Measurements from ENCODE around the gene MAEA. TPM values are rescaled to one million over a fixed set of nuclear protein-coding genes. Genes with fewer than 3 reads are reported as not detected.

The MAEA gene
- total and polyA plus RNA-seq, 10 of the 15 experiments (the other 5 are each of a cell fraction or from before 2014, with no cell fraction given): 3.6 to 67.1 (median 54.6) TPM

DNA sequence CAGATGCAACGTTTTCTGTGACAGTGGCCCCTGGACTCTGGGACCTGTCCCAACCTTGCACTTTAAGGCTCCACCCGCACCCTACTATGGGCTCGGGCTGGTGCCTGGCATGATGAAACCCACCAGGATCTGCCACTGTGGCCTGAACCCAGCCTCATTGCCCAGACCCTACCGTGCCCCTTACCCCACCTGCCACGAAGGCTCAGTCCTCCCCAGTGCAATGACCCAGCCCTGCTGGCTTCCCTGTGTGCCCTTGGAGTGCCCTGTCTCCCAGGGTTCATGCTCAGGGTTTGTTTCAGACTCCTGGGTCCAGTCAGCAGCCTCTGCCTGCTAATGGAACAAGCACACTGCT is 60.5 kb downstream of the MAEA start:
- H3K9ac ChIP-seq (ENCODE audit: control insufficient read depth, insufficient read depth, low read length): no peak overlapping the region
- TF ChIP-seq CHD4 (IDR thresholded peaks at IDR 0.05): no peak
- TF ChIP-seq, protein P1, sequence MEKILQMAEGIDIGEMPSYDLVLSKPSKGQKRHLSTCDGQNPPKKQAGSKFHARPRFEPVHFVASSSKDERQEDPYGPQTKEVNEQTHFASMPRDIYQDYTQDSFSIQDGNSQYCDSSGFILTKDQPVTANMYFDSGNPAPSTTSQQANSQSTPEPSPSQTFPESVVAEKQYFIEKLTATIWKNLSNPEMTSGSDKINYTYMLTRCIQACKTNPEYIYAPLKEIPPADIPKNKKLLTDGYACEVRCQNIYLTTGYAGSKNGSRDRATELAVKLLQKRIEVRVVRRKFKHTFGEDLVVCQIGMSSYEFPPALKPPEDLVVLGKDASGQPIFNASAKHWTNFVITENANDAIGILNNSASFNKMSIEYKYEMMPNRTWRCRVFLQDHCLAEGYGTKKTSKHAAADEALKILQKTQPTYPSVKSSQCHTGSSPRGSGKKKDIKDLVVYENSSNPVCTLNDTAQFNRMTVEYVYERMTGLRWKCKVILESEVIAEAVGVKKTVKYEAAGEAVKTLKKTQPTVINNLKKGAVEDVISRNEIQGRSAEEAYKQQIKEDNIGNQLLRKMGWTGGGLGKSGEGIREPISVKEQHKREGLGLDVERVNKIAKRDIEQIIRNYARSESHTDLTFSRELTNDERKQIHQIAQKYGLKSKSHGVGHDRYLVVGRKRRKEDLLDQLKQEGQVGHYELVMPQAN (conservative IDR thresholded peaks at IDR 0.05): no peak
- no peak for TF ChIP-seq HDGF (IDR thresholded peaks at IDR 0.05)
- no peak for TF ChIP-seq MTA2 (IDR thresholded peaks at IDR 0.05; ENCODE audit: low read depth)
- TF ChIP-seq IRF3 (IDR thresholded peaks at IDR 0.05): no peak
- no peak for TF ChIP-seq SMARCA5 (IDR thresholded peaks at IDR 0.05)
- TF ChIP-seq EP300 (IDR thresholded peaks at IDR 0.05; ENCODE audit: borderline replicate concordance in 1 of 2, control insufficient read depth in 1 of 2, low read depth in 2 of 2, low read length in 2 of 2): no peak
- TF ChIP-seq, protein P2, sequence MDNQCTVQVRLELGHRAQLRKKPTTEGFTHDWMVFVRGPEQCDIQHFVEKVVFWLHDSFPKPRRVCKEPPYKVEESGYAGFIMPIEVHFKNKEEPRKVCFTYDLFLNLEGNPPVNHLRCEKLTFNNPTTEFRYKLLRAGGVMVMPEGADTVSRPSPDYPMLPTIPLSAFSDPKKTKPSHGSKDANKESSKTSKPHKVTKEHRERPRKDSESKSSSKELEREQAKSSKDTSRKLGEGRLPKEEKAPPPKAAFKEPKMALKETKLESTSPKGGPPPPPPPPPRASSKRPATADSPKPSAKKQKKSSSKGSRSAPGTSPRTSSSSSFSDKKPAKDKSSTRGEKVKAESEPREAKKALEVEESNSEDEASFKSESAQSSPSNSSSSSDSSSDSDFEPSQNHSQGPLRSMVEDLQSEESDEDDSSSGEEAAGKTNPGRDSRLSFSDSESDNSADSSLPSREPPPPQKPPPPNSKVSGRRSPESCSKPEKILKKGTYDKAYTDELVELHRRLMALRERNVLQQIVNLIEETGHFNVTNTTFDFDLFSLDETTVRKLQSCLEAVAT (IDR thresholded peaks at IDR 0.05): no peak
- no peak for TF ChIP-seq POU2F2 (IDR thresholded peaks at IDR 0.05; ENCODE audit: borderline replicate concordance, low read depth, low read length)
- TF ChIP-seq, protein P3, sequence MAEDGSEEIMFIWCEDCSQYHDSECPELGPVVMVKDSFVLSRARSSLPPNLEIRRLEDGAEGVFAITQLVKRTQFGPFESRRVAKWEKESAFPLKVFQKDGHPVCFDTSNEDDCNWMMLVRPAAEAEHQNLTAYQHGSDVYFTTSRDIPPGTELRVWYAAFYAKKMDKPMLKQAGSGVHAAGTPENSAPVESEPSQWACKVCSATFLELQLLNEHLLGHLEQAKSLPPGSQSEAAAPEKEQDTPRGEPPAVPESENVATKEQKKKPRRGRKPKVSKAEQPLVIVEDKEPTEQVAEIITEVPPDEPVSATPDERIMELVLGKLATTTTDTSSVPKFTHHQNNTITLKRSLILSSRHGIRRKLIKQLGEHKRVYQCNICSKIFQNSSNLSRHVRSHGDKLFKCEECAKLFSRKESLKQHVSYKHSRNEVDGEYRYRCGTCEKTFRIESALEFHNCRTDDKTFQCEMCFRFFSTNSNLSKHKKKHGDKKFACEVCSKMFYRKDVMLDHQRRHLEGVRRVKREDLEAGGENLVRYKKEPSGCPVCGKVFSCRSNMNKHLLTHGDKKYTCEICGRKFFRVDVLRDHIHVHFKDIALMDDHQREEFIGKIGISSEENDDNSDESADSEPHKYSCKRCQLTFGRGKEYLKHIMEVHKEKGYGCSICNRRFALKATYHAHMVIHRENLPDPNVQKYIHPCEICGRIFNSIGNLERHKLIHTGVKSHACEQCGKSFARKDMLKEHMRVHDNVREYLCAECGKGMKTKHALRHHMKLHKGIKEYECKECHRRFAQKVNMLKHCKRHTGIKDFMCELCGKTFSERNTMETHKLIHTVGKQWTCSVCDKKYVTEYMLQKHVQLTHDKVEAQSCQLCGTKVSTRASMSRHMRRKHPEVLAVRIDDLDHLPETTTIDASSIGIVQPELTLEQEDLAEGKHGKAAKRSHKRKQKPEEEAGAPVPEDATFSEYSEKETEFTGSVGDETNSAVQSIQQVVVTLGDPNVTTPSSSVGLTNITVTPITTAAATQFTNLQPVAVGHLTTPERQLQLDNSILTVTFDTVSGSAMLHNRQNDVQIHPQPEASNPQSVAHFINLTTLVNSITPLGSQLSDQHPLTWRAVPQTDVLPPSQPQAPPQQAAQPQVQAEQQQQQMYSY (CRISPR knock-in tag; IDR thresholded peaks at IDR 0.05): no peak
- no peak for TF ChIP-seq ETV6 (conservative IDR thresholded peaks at IDR 0.05 in 1 of 2, IDR thresholded peaks at IDR 0.05 in 1 of 2; ENCODE audit: borderline replicate concordance in 1 of 2, low read depth in 1 of 2)
- no peak for TF ChIP-seq ZNF217 (IDR thresholded peaks at IDR 0.05)
- TF ChIP-seq DPF2 (IDR thresholded peaks at IDR 0.05): no peak
- TF ChIP-seq, protein P4, sequence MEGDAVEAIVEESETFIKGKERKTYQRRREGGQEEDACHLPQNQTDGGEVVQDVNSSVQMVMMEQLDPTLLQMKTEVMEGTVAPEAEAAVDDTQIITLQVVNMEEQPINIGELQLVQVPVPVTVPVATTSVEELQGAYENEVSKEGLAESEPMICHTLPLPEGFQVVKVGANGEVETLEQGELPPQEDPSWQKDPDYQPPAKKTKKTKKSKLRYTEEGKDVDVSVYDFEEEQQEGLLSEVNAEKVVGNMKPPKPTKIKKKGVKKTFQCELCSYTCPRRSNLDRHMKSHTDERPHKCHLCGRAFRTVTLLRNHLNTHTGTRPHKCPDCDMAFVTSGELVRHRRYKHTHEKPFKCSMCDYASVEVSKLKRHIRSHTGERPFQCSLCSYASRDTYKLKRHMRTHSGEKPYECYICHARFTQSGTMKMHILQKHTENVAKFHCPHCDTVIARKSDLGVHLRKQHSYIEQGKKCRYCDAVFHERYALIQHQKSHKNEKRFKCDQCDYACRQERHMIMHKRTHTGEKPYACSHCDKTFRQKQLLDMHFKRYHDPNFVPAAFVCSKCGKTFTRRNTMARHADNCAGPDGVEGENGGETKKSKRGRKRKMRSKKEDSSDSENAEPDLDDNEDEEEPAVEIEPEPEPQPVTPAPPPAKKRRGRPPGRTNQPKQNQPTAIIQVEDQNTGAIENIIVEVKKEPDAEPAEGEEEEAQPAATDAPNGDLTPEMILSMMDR (IDR thresholded peaks at IDR 0.05 in 2 of 3, conservative IDR thresholded peaks at IDR 0.05 in 1 of 3; ENCODE audit: control insufficient read depth in 2 of 3, extremely low read depth in 1 of 3, insufficient read depth in 1 of 3, low read depth in 3 of 3, low read length in 3 of 3): no peak

More for the DNA sequence above, 60.5 kb downstream of the MAEA start:
- H2AFZ ChIP-seq (ENCODE audit: control insufficient read depth, low read depth, low read length): no peak overlapping the region
- H3K27me3 ChIP-seq (replicated peaks in 1 of 2; ENCODE audit: control insufficient read depth in 2 of 2, insufficient read depth in 2 of 2, low read length in 1 of 2): no peaks in the 10 kb centered on the region
- DNase-seq (ENCODE audit: low read depth, low spot score) (no peak), ATAC-seq (no peak), FAIRE-seq (no peak)
- no peak overlapping the region for H3K4me3 ChIP-seq
- intact Hi-C loops (cut with micrococcal nuclease; ENCODE audit: unreplicated experiment) (no loop called here), in situ Hi-C loops (cut with MboI) (loop anchor here (5.0 kb wide), 3 partner anchors 98 to 343 kb away; no protein-coding TSS in a partner anchor)
- H3K36me3 ChIP-seq (ENCODE audit: control insufficient read depth in 2 of 2, insufficient read depth in 2 of 2, low read length in 1 of 2): no peaks in the 10 kb centered on the region; a peak in 2 of 4 replicates
- ChIA-PET RAD21 (ENCODE audit: unreplicated experiment) (interaction anchor here (1.0 to 1.7 kb wide), 3 partner anchors 82 to 279 kb away, joined by 3 to 10 read pairs (median 3); no protein-coding TSS in a partner anchor), CTCF (interaction anchor here (1.0 to 5.3 kb wide), 5 partner anchors 83 to 279 kb away, joined by 4 to 48 read pairs (median 4); no protein-coding TSS in a partner anchor), POLR2A (no interaction called here), SMC1A (ENCODE audit: uncharacterized antibody, unreplicated experiment) (interaction anchor here (1.0 to 2.3 kb wide), 2 partner anchors 83 to 219 kb away, joined by 3 to 12 read pairs; no protein-coding TSS in a partner anchor)
- BruUV-seq (replicated peaks): no TSS peak
- H3K4me1 ChIP-seq (ENCODE audit: control insufficient read depth, insufficient read depth, low read length): peaks cover 10% of the 10 kb centered on the region
- no peak overlapping the region for H3K4me2 ChIP-seq (ENCODE audit: control insufficient read depth, insufficient read depth)
- H3K9me3 ChIP-seq (replicated peaks; ENCODE audit: control insufficient read depth, insufficient read depth, low read length): no peaks in the 10 kb centered on the region
- no peaks in the 10 kb centered on the region for H4K20me1 ChIP-seq (ENCODE audit: control insufficient read depth, insufficient read depth)
- H3K79me2 ChIP-seq (ENCODE audit: control insufficient read depth, insufficient read depth, low read length): peaks cover 16% of the 10 kb centered on the region
- H3K27ac ChIP-seq (ENCODE audit: control insufficient read depth, insufficient read depth): no peak overlapping the region
- WGBS (ENCODE audit: insufficient coverage, insufficient replicate concordance, low lambda C conversion rate, missing lambda C conversion rate): 87% methylated on average over 5 of the region's 5 CpGs

All from GM12878 (cell line).